ENCODE data around the gene GLRA3. TPM values are rescaled to one million over a fixed set of nuclear protein-coding genes. Genes with fewer than 3 reads are reported as not detected.

GLRA3 gene
- total and polyA plus RNA-seq, 2 donors (not counting 1 experiment from before 2014, with no cell fraction given), result not detected

DNA sequence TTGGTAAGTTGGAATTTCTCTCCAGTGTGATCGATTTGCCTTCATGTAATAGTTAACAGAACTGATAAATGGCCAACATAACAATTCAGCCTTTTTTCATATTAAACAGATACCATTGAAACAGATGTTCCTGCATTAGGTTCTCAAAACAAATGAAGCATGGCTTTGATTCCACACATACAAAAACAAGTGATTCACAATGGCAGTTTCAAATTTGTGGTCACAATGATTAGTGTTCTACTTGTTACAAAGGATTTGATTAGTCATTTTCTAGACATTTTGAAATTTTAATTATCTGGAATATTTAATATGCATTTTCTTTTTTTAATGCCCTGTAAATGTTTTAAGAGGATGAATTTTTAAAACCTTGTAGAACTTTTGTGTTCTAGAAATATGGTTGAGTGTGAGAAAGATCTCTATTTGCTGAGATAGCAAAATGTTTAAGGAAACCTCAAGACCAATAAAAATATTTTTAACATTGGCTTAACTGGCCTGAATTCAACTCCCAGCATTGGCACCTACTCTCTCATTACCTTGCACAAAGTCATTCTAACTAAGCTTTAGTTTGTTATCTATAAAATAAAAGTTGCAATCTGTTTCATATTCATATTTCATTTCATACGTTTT is 18.9 kb upstream of the GLRA3 start:
- Histone ChIP-seq H3K36me3 (ENCODE audit: control insufficient read depth, insufficient read depth, low read length) (no peaks in the 10 kb centered on the region), H2AFZ (ENCODE audit: low read length) (no peak overlapping the region), H3K27me3 (ENCODE audit: control insufficient read depth, insufficient read depth, low read length) (no peaks in the 10 kb centered on the region), H3K4me3 (replicated peaks in 1 of 4; ENCODE audit: control extremely low read depth in 1 of 4, insufficient read depth in 1 of 4, low read depth in 3 of 4, low read length in 4 of 4) (no peak overlapping the region), H3K27ac (ENCODE audit: insufficient read depth, low read length) (no peak overlapping the region), H3K9me3 (ENCODE audit: control insufficient read depth, insufficient read depth, low read depth, low read length) (no peaks in the 10 kb centered on the region), H3K9ac (ENCODE audit: insufficient read depth, low read length) (no peak overlapping the region), H4K20me1 (ENCODE audit: control insufficient read depth, extremely low read depth, insufficient read depth, low read length) (no peaks in the 10 kb centered on the region), H3K4me1 (ENCODE audit: control insufficient read depth, extremely low read depth, insufficient read depth, low read length) (no peaks in the 10 kb centered on the region), H3K4me2 (ENCODE audit: extremely low read depth, insufficient read depth, low read length) (no peak overlapping the region), H3K79me2 (ENCODE audit: control insufficient read depth, insufficient read depth, low read length) (no peaks in the 10 kb centered on the region)
- no peak for DNase-seq (ENCODE audit: low read depth in 2 of 2)
- TF ChIP-seq, protein P1, sequence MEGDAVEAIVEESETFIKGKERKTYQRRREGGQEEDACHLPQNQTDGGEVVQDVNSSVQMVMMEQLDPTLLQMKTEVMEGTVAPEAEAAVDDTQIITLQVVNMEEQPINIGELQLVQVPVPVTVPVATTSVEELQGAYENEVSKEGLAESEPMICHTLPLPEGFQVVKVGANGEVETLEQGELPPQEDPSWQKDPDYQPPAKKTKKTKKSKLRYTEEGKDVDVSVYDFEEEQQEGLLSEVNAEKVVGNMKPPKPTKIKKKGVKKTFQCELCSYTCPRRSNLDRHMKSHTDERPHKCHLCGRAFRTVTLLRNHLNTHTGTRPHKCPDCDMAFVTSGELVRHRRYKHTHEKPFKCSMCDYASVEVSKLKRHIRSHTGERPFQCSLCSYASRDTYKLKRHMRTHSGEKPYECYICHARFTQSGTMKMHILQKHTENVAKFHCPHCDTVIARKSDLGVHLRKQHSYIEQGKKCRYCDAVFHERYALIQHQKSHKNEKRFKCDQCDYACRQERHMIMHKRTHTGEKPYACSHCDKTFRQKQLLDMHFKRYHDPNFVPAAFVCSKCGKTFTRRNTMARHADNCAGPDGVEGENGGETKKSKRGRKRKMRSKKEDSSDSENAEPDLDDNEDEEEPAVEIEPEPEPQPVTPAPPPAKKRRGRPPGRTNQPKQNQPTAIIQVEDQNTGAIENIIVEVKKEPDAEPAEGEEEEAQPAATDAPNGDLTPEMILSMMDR (conservative IDR thresholded peaks at IDR 0.05 in 1 of 2, IDR thresholded peaks at IDR 0.05 in 1 of 2; ENCODE audit: low read depth in 1 of 2, low read length in 2 of 2), result no peak
- TF ChIP-seq EZH2 (IDR thresholded peaks at IDR 0.05; ENCODE audit: low read length, missing control alignments), result no peak

DNA sequence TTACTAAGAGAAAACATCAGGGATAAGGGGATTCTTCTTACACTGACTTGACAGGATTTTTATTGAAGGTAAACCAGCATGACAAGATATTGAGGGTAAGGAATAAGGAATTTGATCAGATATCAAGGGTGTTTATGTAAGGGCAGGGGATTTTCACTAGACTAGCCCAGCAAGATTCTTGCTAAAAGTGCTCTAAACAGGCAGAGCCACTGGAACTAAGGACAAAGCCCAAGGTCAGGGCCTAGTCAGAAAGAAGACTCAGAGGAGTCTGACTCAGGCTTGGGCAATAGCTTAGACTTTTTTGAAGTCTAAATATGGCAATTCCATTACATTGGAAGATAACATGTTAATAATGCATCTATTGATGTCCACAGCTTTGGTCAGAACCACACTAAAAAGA is 6.5 kb upstream of the GLRA3 start:
- Histone ChIP-seq H3K79me2 (ENCODE audit: control insufficient read depth, insufficient read depth, low read length) (no peaks in the 10 kb centered on the region), H2AFZ (ENCODE audit: low read length) (no peak overlapping the region), H3K4me2 (ENCODE audit: extremely low read depth, insufficient read depth, low read length) (no peak overlapping the region), H3K9me3 (ENCODE audit: control insufficient read depth, insufficient read depth, low read depth, low read length) (no peaks in the 10 kb centered on the region), H3K27me3 (ENCODE audit: control insufficient read depth, insufficient read depth, low read length) (no peaks in the 10 kb centered on the region), H3K9ac (ENCODE audit: insufficient read depth, low read length) (no peak overlapping the region), H3K4me3 (replicated peaks in 1 of 4; ENCODE audit: control extremely low read depth in 1 of 4, insufficient read depth in 1 of 4, low read depth in 3 of 4, low read length in 4 of 4) (no peak overlapping the region), H3K27ac (ENCODE audit: insufficient read depth, low read length) (no peak overlapping the region), H3K4me1 (ENCODE audit: control insufficient read depth, extremely low read depth, insufficient read depth, low read length) (no peaks in the 10 kb centered on the region), H4K20me1 (ENCODE audit: control insufficient read depth, extremely low read depth, insufficient read depth, low read length) (no peaks in the 10 kb centered on the region), H3K36me3 (ENCODE audit: control insufficient read depth, insufficient read depth, low read length) (no peaks in the 10 kb centered on the region)
- TF ChIP-seq, protein P1 (conservative IDR thresholded peaks at IDR 0.05 in 1 of 2, IDR thresholded peaks at IDR 0.05 in 1 of 2; ENCODE audit: low read depth in 1 of 2, low read length in 2 of 2), result no peak
- TF ChIP-seq EZH2 (IDR thresholded peaks at IDR 0.05; ENCODE audit: low read length, missing control alignments), result no peak
- no peak for DNase-seq (ENCODE audit: low read depth in 2 of 2)

GRCh38 chr4:174834477-174834876 is 5.4 kb upstream of the GLRA3 start:
- TF ChIP-seq, protein P1 (conservative IDR thresholded peaks at IDR 0.05 in 1 of 2, IDR thresholded peaks at IDR 0.05 in 1 of 2; ENCODE audit: low read depth in 1 of 2, low read length in 2 of 2), result no peak
- TF ChIP-seq EZH2 (IDR thresholded peaks at IDR 0.05; ENCODE audit: low read length, missing control alignments), result no peak
- no peak for DNase-seq (ENCODE audit: low read depth in 2 of 2)
- Histone ChIP-seq H2AFZ (ENCODE audit: low read length) (no peak overlapping the region), H3K4me2 (ENCODE audit: extremely low read depth, insufficient read depth, low read length) (no peak overlapping the region), H3K4me3 (replicated peaks in 1 of 4; ENCODE audit: control extremely low read depth in 1 of 4, insufficient read depth in 1 of 4, low read depth in 3 of 4, low read length in 4 of 4) (no peak overlapping the region), H3K4me1 (ENCODE audit: control insufficient read depth, extremely low read depth, insufficient read depth, low read length) (no peaks in the 10 kb centered on the region), H3K9me3 (ENCODE audit: control insufficient read depth, insufficient read depth, low read depth, low read length) (no peaks in the 10 kb centered on the region), H3K36me3 (ENCODE audit: control insufficient read depth, insufficient read depth, low read length) (no peaks in the 10 kb centered on the region), H4K20me1 (ENCODE audit: control insufficient read depth, extremely low read depth, insufficient read depth, low read length) (no peaks in the 10 kb centered on the region), H3K9ac (ENCODE audit: insufficient read depth, low read length) (no peak overlapping the region), H3K79me2 (ENCODE audit: control insufficient read depth, insufficient read depth, low read length) (no peaks in the 10 kb centered on the region), H3K27me3 (ENCODE audit: control insufficient read depth, insufficient read depth, low read length) (no peaks in the 10 kb centered on the region), H3K27ac (ENCODE audit: insufficient read depth, low read length) (no peak overlapping the region)
